Stimulated activated CD8-positive, alpha-beta memory T cell treated with anti-CD3 and anti-CD28 coated beads, Interleukin-15, amount 100 ng/mL, for 4 hours (primary cell): ENCODE measurements around the gene TAX1BP1.

Experiments
- DNase-seq, 2 donors: peaks; one replicate each; pipeline ENCODE4 v3.0.0-alpha.2; 2020; ENCODE audit warnings: low read depth in 2 of 2

Gene TAX1BP1

DNA sequence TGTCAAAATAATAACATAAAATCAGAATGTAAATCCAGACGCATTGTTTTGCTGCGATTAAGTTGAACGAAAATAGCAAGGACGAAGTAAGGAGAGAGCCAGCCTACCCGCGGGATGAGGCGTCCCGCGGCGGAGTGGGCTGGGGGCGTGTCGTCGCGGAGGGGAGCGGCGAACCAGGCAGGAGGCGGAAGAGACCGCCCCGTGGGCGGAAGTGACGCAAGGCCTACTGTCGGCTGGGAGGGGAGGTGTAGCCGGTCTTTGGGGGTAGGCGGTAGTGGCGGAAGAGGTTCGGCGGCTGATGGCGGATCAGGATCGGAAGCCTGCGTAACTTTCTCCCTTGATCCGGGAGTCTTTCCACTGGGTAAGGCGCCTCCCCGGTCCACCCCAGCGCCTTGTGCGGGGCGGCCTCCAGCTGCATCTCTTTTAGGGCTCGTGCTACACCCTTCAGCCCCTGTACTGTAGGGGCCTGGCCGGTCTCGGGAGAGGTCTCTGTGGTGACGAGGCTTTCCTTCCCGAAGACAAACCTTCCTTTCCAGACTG, at the start of gene TAX1BP1:
Gene TAX1BP1, plus strand, starts transcription at position 254 of the 540 bp plus-strand sequence. CDS start 8,363 bp downstream, outside the sequence.
- peak; percentile 92 for DNase-seq

DNA sequence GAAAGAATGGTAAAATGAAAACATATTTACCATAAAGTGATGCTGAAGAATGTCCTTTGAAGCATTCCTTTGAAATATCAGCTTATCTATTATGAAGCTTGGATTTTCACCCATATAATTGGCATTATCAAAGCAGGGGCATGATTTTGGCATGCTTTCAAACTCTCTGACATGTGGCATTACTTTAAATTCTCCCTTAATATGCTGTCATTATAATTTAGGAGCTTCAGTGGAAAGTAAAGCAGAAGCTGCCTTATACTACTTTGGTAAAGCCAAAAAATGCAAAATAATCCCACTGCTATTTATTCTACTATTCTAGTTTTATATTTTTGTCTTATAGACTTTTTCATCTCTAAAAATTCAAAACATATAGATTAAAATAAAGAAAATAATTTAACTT, 49.3 kb upstream of the TAX1BP1 start:
- DNase-seq: no peak

DNA sequence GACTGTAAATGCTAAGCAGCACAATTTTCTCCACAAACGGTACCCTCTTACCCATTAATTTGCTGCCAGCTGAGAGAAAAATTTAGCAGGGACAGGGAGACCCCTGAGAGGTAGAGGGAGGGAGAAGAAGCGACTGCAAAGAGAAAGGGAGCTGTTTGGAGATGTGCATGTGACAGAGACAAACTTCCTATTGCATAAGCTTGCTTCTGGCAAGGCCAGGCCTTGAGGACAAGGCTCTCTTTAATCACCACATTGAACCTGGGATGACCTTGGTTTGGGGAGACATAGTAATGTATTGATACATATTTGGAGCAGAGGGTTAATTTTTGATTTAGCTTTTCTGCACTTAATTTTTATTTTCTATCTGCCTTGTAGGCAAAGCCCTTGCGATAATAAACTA, 46.2 kb upstream of the TAX1BP1 start:
- DNase-seq: no peak

DNA sequence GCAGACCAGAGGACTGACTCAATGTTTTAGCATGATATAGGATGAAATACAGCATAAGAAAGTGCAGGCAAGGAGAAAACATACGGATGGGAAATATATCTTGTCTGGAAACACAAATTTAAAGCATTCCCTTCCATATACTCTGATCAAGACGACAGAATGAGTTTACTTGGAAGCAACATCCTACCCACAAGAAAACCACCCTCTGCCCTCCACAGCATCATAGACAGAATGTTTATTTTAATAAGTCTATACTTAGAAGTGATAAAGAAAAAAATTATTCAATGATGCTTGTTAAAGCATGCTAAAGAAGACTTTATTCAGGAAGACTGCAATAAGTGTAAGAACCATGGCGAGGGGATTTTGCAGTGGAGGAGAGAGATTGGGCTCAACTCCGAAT, 44.9 kb upstream of the TAX1BP1 start:
- DNase-seq: no peak

DNA sequence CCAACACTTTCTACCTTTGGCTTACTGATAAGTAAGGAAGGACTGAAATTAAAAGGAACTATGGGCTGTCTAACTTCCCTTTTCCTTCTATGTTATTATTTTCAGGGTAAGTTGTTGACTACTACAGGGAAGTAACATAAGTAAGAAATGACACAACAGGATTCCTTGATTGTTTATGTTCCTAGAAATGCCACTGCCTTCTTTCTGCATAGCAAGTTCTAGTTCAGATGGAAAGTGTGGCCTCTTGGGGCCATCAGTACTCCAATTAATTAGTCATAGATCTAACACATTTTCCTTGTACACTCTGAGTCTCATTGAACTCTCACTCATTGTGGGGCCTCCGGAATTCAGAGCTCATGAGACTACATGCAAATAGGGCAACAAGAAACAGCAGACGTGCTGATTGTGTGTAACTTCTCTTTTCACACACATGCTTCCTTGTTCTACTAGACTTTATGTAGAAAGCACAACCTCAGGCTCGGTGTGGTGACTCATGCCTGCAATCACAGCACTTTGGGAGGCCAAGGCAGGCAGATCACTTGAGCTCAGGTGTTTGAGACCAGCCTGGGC, 42.0 kb upstream of the TAX1BP1 start:
- DNase-seq: no peak

DNA sequence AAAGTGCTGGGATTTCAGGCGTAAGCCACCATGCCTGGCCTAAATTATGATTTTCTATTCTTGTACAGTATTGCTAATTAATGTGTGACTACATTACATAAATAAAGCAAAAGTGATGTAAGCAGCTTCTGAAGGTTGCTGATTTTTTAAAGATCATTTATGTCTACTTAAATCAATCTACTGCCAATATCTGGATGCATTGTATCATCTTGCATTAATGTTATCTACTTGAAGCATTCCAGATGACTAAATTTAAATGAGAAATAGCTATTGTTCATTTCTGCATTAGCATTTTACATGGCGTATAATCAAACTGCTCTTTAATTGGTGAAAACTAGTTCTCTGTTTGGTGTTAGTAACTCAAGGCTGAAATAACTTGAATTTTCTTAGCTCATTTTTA, 40.2 kb upstream of the TAX1BP1 start:
- no peak for DNase-seq

DNA sequence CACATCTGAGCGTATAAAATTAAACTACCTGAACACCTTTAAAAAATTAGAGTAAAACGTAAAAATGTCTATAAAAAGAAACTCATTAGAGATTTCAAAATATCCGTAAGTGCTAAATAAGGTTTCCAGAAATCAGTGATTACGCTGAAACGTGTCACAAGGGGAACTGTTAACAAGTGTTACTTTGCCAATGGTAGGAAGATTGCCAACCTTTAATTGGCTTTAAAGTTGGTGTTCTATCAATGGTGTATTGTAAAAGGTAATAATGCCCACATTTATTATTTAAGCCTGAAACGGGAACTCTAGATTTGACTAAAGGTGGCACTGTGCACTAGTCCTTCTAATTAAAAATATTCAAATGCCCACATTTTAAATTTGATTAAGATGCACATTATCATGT, 39.5 kb upstream of the TAX1BP1 start:
- no peak for DNase-seq

DNA sequence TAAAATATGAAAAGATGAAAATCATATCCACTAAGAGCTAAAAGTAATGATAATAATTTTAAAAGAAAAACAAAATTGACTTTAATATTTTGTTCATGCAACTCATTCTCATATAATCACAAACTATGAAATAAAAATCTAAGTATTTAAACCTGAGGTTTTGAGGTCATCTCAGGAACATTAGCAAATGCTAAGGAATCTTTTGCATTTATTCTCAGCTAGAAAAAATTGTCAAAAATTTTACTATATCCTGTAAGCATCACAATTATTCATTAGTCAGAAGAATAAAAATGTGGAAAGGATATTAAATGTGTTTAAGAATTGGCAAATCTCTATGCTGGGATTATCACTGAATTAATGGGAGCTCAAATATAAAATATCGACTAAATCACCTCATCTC, 36.8 kb upstream of the TAX1BP1 start:
- DNase-seq: no peak

DNA sequence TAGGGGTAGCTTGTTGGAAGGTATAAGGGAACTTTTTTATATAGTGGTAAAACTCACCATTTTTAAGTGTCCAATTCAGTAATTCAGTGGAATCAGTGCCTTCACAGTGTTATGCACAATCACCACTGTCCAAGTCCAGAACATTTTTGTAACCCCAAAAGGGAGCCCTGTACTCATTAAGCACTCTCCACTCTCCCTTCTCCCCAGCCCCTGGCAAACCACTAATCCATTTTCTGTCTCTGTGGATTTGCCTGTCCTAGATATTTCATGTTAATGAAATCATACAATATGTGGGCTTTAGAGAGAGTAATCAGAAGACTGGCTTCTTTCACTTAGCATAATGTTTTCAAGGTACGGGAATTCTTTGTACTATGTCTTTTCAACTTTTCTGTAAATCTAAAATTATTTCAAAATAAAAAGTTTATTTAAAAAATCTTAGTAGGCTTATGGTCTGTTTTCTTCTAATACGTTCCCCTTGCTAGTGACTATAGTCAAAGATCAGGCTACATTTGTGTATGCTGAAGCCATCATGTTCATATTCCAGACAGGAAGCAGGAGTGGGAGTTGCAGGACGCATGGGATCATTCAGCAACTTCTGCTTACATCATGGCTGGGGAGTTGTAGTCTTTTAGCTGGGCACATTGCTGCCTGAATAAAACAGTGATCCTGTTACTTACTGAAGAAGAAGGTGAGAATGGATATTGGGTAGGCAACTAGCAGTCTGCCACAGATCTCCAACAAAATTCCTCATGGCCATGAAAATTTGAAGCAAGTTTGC, 35.4 kb upstream of the TAX1BP1 start:
- no peak for DNase-seq

DNA sequence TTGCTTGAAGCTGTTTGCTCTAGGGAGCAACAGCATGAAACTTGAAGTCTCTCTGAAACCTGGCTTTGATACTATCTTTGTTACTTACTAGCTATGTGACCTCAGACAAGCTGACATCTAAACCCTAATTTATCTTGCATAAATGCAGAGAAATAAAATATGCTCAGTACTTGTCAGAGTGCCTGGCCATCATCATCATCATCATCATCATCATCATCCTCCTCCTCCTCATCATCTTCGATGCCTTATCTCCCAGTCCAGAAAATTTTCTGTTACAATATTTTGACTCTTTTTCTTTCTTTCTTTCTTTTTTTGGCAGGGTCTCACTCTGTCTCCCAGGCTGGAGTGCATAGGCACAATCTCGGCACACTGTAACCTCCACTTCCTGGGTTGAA, 34.8 kb upstream of the TAX1BP1 start:
- no peak for DNase-seq

DNA sequence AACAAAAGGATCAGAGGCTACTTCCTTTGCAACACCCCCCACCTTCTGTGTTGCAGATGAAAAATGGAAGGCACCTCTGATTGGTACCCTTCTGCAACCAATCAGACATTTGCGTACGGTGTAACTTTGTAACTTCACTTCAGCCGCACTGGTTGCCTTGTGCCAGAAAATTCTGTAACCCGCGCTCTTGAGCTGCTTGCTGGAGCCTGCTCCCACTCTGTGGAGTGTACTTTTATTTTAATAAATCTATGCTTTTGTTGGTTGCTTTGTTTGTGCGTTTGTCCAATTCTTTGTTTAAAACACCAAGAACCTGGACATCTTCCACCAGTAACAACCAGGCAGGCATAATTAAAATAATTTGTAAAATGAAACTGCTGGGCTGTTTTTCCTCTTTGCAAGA, 31.5 kb upstream of the TAX1BP1 start:
- no peak for DNase-seq

DNA sequence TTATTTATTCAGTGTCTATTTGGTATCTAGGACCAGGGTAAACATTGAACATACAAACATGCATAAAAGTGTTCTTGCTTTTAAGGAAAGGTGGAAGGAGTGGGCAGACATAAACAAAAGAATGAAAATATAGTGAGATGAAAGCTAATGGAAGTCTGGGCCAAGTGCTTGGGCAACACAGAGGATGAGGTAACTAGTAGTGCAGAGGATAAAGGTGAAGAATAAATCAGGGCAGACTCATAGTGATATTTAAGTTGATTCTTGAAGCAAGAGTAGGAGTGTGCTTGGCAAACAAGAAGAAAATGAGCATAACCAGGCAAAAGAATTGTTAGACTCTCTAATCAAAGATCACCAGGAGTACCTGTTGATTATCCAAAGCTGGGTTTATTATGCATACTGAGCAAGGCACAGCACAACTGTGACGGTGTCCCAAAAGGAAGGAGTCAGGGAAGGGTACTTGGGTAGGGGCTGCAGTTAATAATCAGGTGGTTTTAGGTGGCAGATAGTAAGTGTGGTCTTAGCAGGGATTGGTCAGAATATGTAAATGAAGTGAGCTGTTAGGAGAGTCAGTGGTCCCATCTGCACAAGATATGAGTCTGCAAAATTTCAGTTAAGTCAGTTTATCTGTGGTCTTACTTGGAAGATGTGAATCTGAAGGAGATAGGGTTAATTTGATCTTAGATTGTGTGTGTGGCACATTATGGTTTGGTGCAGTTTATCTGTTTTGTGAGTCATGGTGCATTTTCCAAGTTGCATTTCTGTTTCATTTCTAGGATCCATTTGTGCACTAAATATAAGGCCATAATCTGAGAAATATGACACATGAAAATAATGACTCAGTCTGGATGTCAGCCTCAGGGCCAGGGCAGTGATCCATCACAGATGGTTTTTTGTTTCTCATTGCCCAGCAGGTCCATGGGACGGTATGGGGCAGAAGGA, 30.6 kb upstream of the TAX1BP1 start:
- no peak for DNase-seq

DNA sequence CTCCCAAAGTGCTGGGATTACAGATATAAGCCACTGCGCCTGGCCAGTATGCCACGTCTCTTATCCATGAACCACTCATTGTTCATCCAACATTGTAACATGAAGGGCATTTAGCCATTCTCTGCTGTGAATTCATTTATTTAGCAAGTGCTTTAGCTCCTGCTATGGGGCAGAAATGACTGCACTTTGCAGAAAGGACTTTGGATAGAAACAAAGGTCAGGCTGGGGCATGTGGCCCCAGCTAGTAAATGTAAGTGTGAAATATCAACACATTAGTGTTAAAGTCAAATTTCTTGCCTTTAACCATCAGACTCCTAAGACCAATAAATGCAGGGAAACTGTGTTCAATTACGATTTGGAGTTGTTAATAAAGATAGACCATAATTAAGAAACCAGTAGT, 27.7 kb upstream of the TAX1BP1 start:
- no peak for DNase-seq

DNA sequence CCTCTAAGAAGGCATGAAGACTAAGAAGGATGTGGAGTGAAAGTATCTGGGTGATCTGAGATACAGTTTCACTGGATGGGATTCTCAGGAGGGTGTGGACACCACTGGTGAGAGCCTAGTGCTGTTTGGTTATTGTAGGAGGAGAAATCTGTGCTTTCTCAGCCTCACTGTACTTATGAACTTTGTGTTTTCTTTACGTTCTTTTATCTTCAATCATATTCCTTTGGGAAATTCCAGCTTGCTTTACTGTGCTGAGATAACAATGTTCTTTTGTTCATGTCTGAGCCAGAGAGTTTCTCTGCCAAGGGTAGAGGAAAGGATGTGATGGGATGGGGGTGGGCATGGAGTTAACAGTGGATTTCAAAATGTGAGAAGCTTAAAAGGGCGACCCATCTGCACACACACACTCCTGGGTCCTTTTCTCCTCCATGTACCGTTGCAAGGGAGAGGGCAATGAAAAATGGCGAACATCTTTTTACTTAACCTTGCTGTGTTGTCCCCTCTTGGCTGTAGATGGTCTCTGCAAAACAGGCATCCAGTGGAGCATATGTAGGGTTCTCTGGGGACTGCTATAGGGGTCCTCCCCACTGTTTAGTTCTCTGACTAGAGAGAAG, 25.0 kb upstream of the TAX1BP1 start:
- DNase-seq: no peak

DNA sequence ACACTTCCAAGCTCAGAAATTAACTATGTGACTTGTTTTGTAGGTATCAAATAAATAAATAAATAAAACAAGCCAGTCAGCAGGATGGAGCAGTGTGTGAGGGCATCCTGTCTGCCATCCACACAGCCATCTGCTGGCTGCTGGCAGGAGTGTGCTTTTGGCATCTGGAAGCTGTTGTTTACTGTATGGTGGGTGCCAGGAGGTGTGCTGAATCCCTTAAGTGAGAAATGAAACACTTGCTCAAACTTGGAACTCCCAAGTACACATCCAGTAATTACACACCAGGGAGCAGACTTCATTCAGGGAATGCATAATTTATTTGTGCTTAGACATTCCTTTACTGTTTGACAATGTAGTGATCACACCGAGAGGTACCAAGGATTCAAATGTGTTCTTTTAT, 16.9 kb upstream of the TAX1BP1 start:
- no peak for DNase-seq

DNA sequence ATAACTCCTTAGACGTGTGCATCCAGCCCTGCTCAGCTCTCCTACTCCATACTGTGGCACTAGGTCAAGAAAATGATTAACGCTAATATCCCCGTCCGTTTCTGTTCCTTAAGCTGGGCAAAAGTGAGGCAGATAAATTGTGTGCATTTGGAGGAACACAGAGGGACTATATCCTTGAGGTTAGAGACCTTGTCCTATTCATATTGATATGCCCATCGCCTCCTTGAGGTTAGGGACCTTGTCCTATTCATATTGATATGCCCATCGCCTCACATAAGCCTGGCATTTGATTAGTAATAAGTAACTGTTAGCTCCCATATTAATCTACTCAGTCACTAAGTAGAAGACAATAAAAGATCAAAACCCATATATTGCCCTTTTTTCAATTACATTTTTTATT, 12.9 kb upstream of the TAX1BP1 start:
- no peak for DNase-seq

DNA sequence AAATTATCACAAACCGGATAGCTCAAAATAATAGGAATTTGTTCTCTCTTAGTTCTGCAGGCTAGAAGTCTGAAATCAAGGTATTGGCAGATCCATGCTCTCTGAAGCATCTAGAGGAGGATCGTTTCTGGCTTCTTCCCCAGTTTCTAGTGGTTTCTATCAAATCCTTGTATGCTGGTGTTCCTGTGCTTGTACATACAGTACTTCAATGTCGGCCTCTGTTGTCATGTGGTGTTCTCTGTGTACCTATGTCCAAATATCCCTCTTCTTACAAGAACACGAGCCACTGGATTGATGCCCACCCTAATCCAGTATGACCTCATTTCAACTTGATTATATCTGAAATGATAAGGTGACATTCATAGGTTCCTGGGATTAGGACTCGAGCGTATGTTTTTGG, 9.8 kb upstream of the TAX1BP1 start:
- DNase-seq: no peak

DNA sequence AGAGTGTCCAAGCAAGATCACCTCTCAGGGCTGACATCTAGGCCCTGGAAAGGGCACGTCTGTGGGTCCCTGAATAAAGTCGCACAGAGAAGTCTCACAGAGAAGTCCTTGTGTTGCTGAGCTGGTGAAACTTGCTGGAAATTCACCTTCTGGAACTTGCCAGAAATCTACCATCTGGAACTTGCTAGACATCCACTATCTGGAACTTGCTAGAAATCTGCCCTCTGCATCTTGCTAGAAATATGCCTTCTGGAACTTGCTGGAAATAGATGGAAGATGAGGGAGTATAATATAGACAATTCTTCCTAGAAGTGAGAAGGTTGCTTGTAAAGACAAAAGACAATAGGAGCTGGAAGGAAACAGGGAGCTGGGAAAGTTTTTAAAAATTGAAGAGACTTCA, 5.4 kb upstream of the TAX1BP1 start:
- DNase-seq: no peak

DNA sequence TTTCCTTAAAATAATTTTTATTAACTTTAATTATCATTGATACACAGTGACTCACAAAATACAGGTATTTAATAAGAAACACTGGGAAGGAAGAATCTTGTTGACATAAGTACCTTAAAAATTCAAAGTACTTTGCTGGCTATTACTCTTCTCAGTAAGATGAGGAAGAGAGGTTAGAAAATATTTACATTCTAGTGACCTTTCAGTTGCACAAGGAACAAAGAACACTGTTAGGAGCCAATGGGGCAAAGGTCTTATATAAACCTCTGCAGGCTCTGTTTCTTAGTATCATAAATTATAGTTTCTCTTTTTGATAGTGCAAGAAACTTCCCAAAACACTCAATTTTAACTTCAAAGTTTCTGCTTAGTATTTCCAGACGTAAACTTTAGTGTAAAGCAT, 4.8 kb upstream of the TAX1BP1 start:
- no peak for DNase-seq

DNA sequence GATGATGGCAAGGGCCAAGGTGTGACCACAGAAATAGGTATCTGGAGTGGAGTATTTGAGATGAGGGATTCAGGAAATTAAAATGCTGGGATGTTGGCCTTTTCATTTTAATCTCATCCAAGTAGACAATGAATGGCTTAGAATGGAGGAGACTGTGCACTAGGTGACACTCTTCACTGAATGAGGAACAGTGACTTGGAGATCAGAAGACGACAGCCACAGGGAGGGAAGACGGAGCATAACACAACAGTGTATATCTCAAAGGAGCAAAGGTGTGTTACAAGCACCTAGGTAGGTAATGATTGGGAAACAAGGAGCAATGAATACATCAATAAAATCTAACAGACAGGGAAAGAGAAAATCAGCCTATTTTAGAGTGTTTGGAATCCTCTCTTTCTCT, 4.1 kb upstream of the TAX1BP1 start:
- DNase-seq: no peak

DNA sequence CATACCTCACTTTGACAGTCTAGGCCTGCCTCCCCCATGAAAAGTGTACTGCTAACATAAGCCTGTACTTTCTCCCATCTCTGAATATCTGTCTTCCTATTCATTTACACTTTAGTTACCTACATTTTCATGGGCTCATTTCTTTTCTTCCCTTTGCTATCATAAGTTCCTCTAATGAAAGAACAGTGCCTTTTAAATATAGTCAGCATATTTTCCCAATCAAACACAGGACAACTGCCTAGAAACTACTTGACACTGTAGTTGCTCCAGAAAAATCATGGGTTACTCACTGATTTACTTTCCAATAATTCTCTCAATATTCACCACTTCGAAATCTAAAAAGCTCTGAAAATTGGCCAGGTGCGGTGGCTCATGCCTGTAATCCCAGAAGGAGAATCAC, 2.8 kb upstream of the TAX1BP1 start:
- no peak for DNase-seq

DNA sequence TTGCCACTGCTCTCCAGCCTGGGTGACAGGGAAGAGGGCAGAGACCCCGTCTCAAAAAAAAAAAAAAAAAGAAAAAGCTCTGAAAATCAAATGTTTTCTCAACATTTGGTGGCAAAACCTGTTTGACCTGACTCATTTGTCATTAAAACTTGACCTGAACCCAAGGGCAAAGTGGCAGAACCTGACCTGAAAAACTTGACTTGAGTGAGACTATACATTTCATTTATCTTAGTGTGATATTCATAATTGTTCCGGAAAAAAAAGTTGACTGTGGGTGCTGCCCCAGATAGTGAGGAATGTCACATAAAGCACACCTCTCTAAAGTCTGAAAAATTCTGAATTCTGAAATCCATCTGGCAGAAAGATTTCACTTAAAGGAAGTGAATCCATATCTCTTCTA, 2.3 kb upstream of the TAX1BP1 start:
- no peak for DNase-seq
